BJ (cell line): ENCODE measurements around the gene SLC9A8. TPM values are rescaled to one million over a fixed set of nuclear protein-coding genes. Genes with fewer than 3 reads are reported as not detected.

Experiments
- CTCF ChIA-PET: fragments of 350-600 bp; formaldehyde crosslinking; extraction: SDS; loops from one replicate; lab custom pipeline; 2021; ENCODE audit warnings: antibody characterized with exemption, inconsistent platforms; lab: Yijun Ruan, JAX
- POLR2A ChIA-PET: fragments of 300-600 bp; sonication (Branson Sonifier 250); formaldehyde crosslinking; extraction: SDS; loops from one replicate; lab custom pipeline; 2021; ENCODE audit warnings: antibody characterized with exemption; lab: Charles Lee
- DNase-seq: peaks from one replicate; pipeline ENCODE4 v3.0.0-alpha.2; 2011; ENCODE audit warnings: low read depth
- H3K27me3 ChIP-seq: 2 replicates; pipeline ENCODE4 v1.6.0; 2011; ENCODE audit warnings: low read length; ENCODE audit not compliant: control insufficient read depth, insufficient read depth
- H3K36me3 ChIP-seq: 2 replicates; pipeline ENCODE4 v1.5.1; 2011; ENCODE audit warnings: low read length; ENCODE audit not compliant: control insufficient read depth, insufficient read depth
- H3K4me3 ChIP-seq: 2 replicates; pipeline ENCODE4 v1.5.1; 2011; ENCODE audit warnings: low read depth, mild to moderate bottlenecking, control low read depth, low read length
- CTCF ChIP-seq: IDR thresholded peaks from 2 replicates; pipeline ENCODE4 v1.5.1; 2011; ENCODE audit warnings: low read depth, mild to moderate bottlenecking, control low read depth, inconsistent platforms, low read length, moderate library complexity; ENCODE audit not compliant: insufficient read depth
- polyA plus RNA-seq: library from polyadenylated mRNA; depleted of rRNA; stranded (reverse); fragments of >200 nt; gene quantifications from 2 replicates; pipeline ENCODE4 v1.2.3, GENCODE V29; 2011; rRNA removed
- small RNA-seq: library from RNA; depleted of rRNA; stranded (forward); fragments of <200 nt; gene quantifications from one replicate; pipeline ENCODE3, GENCODE V24; 2012; ENCODE audit warnings: low replicate concordance, low read depth; ENCODE audit not compliant: insufficient read length

SLC9A8 gene
- polyA plus RNA-seq, 1 experiment, result 3.3 TPM

GRCh38 chr20:49936153-49937026 is 123.8 kb downstream of the SLC9A8 start, which contains the start of gene RNF114:
Gene RNF114 (plus strand): TSS chr20:49936397. CDS start chr20:49936413, 16 bp downstream.
- H3K27me3 ChIP-seq, result no peaks in the 10 kb centered on the region
- ChIA-PET CTCF (interaction anchor here (0.8 kb wide), 1 partner anchor 17 kb away, joined by 3 read pairs; no protein-coding TSS in a partner anchor), POLR2A (interaction anchor here (0.5 to 0.6 kb wide), 2 partner anchors 60 to 218 kb away, joined by 6 to 12 read pairs; no protein-coding TSS in a partner anchor)
- DNase-seq, result no peak
- peak within 1 kb of the TSS; percentile 96 for H3K4me3 ChIP-seq
- TF ChIP-seq CTCF, result no peak
- peaks cover 6% of the 10 kb centered on the region for H3K36me3 ChIP-seq

- ChIA-PET POLR2A (interaction anchor here (0.5 kb wide), 1 partner anchor 59 kb away, joined by 6 read pairs; no protein-coding TSS in a partner anchor), CTCF (interaction anchor here (1.0 kb wide), 1 partner anchor 134 kb away, joined by 4 read pairs; no protein-coding TSS in a partner anchor)
- DNase-seq, result no peak
- Histone ChIP-seq H3K36me3 (peaks cover 9% of the 10 kb centered on the region), H3K4me3 (peak overlapping the region; percentile 96), H3K27me3 (no peaks in the 10 kb centered on the region)
- TF ChIP-seq CTCF, result no peak
Observed at GRCh38 chr20:49937027-49937929, 124.7 kb downstream of the SLC9A8 start.

GRCh38 chr20:49938173-49939163 is 125.8 kb downstream of the SLC9A8 start:
- no peak for DNase-seq
- no peak for TF ChIP-seq CTCF
- H3K36me3 ChIP-seq, result peaks cover 11% of the 10 kb centered on the region
- CTCF ChIA-PET, result interaction anchor here (0.8 to 1.0 kb wide), 2 partner anchors 133 kb away, joined by 3 to 4 read pairs; no protein-coding TSS in a partner anchor
- H3K4me3 ChIP-seq, result peak overlapping the region; percentile 96
- H3K27me3 ChIP-seq, result no peaks in the 10 kb centered on the region
- POLR2A ChIA-PET, result no interaction called here

GRCh38 chr20:49941456-49941855 is 128.8 kb downstream of the SLC9A8 start:
- DNase-seq, result no peak
- peaks cover 17% of the 10 kb centered on the region for H3K36me3 ChIP-seq
- ChIA-PET POLR2A (no interaction called here), CTCF (no interaction called here)
- TF ChIP-seq CTCF, result no peak
- H3K27me3 ChIP-seq, result no peaks in the 10 kb centered on the region
- no peak overlapping the region for H3K4me3 ChIP-seq

Small RNA genes lying within 50 kb of the gene (small RNA-seq; reads per million reads assigned to genes)
- gene RF00017 (not detected), gene RF00019 (not detected), gene RNU6-919P (not detected)

Other genes with a start within 250 kb of the SLC9A8 start
- gene PTGIS, start 244.7 kb upstream of the SLC9A8 start, polyA plus RNA-seq, result 28.8 and 39.0 TPM in 2 replicates
- gene B4GALT5, start 99.0 kb upstream of the SLC9A8 start, polyA plus RNA-seq, result 26.7 and 32.5 TPM in 2 replicates
- 3.5 and 5.7 TPM in 2 replicates for gene SPATA2, start 102.7 kb downstream of the SLC9A8 start, polyA plus RNA-seq
- 53.6 and 54.1 TPM in 2 replicates for gene RNF114, start 123.6 kb downstream of the SLC9A8 start, polyA plus RNA-seq
- gene SNAI1, start 170.2 kb downstream of the SLC9A8 start, polyA plus RNA-seq, result 3.6 and 6.5 TPM in 2 replicates